NCI-H345 treated with DMSO at 0.1 percent for 48 hours (cell line): Measurements from ENCODE around the gene WDR91.
"Not testable (repeated sequence)": the region's sequence is repeated elsewhere in the genome, so short reads cannot be mapped to it uniquely, and the experiment has no call there.

Source experiments
- DNase-seq: peaks from one replicate; lab custom pipeline; 2025; ENCODE audit not compliant: unreplicated experiment; lab: John Stamatoyannopoulos, UW

Gene WDR91

DNA sequence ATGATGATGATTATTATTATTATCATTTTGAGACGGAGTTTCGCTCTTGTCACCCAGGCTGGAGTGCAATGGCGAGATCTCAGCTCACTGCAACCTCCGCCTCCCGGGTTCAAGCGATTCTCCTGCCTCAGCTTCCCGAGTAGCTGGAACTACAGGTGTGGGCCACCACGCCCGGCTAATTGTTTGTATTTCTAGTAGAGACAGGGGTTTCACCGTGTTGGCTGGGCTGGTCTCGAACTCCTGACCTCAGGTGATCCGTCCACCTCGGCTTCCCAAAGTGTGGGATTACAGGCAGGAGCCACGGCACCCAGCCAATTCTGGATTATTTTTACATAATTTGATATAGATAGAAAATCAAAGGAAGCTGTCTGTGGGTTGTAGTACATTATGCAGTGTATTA, 22.8 kb upstream of the WDR91 start:
- not testable (repeated sequence) for DNase-seq

DNA sequence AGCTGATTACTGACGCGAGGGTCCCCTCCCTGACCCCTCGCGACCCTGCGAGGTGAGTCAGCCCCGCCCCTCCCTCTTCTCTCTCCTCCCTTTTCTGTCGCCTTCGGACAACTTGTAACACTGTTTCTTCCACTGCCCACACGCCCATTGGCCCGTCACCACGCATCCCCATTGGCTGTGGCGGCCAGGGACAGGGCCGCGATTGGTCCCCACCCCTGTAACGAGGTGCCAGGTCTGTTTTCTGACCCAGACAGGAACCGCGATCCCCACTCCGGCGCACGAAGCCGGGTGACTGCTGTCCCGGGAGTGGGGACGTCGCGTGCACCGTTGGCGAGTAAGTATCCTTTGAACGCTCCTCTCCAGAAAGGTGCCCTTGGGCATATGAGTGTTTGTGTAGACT, 22.2 kb upstream of the WDR91 start, which contains the start of gene STRA8:
STRA8 (plus strand) TSS at position 269 of the 400 bp plus-strand sequence. CDS start 6,687 bp downstream, outside the sequence.
- no peak for DNase-seq

DNA sequence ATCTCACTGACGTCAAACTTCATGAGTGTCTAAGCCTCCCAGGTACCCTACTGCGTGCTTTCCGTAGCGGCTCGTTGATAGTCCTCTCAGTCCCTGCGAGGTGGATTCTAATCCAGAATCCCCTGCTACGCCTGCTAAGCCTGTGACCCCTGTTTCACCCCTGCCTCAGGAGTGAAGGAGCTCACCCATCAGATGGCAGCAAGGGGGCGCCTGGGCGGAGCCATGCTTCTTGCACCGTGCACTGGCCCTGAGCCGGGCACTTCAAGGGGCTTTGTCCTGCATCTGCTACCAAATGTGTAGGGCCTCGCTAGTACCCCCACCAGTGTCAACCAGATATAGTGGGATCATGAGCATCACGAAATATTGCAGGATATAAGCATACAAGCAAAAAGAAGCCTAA, 21.4 kb upstream of the WDR91 start:
- no peak for DNase-seq

DNA sequence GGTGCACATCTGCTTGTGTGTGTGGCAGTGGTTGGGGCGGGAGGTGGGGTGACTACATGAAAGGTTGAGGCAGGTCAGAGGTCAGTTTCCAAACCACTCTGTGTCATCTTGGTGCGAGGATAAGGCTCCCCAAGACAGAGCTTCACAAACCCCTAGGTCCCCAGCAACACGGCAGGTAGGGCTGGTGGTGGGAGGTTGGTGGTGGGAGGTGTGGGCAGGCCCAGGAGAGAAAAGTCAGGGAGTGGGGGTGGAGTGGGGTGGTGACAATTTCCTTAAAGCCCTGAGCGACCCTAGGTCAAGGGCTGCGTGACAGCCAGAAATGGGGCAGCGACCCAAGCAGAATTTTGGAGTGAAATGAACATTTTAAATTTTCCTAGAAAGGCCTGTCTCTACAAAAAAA, 20.8 kb upstream of the WDR91 start:
- no peak for DNase-seq

DNA sequence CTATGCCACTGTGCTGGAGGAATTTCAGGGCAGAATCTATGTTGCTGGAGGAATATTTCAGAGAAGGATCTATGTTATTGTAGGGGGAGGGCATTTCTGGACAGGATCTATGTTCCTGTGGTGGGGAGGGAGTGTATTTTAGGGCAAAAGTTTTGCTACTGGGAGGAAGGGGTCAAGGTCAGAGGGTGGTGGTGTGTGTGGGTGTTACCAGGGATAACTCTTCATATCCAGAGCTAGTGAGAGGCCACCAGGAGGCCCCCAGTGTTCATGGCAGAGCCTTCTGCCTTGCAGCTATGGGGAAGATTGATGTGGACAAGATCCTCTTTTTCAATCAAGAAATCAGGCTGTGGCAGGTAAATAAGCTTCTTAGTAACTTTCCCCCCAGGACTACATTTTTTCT, 20.4 kb upstream of the WDR91 start:
- DNase-seq = no peak

DNA sequence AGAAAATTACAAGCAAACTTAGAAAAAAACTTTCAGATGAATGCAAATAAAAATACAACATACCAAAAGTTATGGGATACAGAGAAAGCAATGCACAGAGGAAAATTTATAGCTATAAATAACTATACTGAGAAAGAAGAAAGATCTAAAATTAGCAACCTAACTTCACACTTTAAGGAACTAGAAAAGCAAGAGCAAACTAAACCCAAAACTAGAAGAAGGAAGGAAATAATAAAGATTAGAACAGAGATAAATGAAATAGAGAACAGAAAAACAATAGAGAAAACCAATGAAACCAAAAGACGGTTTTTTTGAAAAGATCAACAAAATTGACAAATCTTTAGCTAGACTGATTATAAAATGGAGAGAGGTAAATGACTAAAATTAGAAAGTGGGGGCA, 12.7 kb upstream of the WDR91 start:
- DNase-seq = no peak

DNA sequence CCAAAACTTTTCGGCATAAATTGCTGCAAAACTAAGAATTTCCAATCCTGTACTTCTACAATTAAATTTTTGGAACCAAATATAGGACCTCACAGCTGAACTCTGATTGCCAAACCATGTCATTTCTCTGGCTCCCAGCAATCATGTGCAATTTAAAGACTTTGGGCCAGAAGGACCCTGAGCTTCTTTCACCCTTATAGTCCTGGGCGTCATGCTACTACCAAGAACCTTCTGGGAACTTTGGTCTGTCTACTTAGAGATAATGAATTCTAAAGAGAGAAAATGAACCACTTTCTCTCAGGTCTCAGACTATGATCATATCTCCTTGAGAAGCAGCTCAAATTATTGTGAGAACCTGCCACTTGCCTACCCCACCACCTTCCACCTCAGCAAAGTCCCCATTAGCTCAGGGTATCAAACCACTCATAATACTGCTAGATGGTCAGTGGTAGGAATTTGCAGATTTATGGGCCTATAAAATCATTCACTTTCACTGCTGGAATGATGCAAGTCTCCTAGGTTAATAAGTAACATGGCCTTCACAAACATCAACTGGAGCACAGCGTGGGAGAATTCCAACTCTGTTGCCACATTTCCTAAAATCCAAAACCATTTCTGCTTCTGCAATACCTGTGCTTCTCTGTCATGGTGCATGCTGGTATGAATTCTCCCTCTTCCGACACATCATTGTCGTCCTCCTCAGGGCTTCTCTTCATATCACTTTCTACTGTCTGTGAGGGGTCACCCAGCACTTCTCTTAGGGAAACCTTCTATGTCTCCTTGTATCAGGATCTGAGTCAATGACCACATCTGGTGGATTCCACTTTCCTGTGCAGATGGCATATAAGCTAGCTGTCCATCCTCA, 6.6 kb upstream of the WDR91 start:
- no peak for DNase-seq

DNA sequence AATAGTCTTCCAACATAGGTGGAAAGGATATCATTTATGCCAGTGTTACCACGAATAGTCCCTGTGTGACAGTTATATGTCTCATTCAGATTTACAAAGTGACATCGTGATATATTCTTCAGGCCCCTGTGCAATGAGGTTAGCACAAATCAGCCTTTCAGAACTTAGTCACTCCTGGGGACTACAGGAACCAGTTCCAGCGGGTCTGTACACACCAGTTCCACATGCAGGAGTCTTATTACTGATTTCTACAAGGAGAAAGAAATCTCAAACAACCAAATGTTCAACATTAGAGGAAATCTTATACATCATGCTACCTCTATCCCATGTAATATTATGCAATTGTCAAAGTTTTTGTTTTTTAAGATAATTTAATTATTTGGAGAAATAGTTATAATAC, 4.4 kb upstream of the WDR91 start:
- DNase-seq = no peak

DNA sequence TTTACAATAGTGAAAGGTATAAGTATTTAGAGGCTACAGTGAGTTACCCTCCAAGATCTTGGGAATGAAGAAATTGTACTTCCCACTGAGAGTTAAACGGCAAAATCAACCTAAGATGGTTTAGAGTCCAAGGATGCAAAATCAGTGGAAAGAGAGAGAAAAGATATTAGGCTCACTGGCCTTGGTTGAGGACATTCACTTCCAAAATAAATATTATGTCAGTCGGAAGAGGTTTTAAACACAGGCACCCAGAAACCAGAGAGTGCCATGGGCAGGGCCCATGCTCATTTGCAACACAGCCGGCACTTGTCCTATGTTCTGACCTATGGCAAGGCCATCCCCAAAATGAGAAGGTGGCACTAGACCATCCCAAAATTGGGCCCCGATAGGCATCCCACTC, 3.9 kb upstream of the WDR91 start:
- no peak for DNase-seq

DNA sequence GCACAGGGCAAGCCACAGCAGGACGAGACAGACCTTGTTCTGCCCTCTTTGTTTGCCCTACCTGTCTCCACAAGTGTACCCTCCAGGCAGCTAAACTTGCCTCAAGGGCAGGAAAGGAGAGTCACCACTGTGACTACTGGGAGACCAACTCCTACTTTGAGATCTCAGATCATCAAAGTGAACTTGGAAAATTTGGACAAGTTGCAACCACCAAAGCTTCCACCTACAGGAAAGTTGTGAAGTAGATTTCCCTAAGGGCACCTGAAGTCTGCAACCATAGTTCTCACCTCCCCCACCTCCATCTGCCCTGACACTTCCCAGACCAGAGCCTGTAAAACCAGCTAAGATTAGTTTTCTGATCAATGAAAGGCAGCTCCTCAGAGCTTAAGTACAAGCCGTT, 2.5 kb upstream of the WDR91 start:
- DNase-seq = no peak

DNA sequence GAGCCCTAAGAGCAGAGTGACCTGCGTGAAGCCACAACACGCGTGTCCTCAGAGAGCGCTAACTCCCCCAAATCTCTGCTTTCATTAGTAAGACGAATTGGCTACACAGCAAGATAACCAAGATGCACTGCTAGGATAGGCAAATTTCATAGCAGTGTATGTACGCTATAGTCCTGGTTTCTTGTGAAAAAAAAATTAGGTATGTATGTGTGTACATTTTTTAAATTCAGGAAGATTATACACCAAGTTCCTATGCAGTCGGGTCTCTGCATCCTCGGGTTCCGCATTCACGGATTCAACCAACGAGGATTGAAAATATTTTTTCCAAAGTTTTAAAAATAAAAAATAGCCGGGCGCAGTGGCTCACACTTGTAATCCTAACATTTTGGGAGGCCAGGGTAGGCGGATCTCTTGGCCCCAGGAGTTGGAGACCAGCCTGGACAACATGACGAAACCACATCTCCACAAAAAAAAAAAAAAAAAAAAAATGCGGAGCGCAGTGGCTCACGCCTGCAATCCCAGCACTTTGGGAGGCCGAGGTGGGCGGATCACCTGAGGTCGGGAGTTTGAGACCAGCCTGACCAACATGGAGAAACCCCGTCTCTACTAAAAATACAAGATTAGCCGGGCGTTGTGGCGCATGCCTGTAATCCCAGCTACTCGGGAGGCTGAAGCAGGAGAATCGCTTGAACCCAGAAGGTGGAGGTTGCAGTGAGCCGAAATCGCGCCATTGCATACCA, 790 bp upstream of the WDR91 start:
- not testable (repeated sequence) for DNase-seq

DNA sequence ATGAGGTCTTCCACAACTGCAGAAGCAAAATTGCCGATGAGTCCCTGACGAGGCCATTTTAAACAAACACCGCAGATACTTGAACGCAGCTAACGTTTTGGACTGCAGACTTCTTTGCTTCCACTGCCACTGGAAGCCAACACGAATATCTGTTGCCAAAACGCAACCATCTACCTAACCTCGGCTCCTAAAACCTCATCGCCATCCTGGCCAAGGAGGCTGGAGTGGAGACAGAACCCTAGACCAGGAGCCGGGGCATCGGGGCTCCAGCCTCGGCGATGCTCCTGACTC, 493 bp downstream of the WDR91 start:
- no peak for DNase-seq

DNA sequence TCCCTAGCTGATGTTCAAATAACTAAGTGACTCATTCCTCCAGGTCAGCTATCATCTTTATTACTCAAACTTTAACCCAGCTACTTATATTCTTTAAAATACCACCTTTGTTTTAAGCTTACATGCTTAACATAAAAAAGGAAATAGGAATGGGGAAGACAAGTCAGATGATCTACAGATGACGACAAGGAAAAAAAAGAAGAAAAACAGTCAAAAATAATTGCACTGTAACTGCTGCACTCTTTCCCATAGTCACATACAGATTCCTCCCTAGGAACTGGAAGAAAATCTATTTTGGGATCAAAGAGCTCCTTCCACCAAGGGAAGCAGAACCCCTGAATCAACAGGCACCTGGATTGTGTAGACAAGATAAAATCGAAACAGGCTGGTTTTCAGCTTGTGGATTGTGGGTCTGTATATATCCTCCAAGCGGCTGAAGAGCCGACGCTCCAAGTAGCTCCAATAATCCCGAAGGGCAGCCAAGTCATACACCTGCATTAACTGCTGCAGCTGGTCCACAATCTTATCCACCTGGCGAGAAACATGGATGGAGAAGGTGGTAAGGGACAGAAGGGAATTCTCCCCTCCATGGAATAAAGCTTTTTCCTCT, 2.0 kb downstream of the WDR91 start:
- DNase-seq = no peak

DNA sequence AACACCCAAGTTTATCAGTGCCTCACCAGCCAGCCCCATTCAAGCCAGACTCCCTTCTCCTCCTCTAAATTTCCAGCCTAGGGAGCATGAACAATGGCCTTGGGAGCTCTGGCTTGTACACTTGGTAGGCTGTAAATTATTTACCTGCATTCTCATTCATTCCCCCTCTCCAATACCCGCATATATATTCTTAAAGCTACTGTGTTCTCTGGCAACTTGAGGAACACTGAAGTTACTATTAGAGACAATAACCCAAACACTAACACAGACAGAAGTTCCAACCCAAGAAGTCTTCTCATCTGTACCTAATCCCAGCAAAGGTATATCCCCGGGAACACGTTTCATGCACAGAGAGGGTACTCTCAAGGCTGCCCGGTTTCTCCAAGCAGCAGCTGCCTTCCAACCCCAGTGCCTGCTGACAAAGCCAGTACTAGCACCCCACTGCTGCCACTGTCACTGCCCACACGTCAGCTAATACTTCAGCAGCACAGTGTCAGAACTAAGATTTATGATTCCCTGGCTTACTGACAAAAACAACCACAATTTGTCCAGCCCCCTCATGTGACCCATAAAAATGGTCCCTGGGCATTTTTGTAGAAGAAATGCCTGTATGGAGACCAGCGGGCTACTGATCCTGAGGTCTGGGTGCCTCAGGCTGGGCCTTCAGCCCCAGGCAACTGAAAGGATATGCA, 3.1 kb downstream of the WDR91 start:
- DNase-seq = no peak

DNA sequence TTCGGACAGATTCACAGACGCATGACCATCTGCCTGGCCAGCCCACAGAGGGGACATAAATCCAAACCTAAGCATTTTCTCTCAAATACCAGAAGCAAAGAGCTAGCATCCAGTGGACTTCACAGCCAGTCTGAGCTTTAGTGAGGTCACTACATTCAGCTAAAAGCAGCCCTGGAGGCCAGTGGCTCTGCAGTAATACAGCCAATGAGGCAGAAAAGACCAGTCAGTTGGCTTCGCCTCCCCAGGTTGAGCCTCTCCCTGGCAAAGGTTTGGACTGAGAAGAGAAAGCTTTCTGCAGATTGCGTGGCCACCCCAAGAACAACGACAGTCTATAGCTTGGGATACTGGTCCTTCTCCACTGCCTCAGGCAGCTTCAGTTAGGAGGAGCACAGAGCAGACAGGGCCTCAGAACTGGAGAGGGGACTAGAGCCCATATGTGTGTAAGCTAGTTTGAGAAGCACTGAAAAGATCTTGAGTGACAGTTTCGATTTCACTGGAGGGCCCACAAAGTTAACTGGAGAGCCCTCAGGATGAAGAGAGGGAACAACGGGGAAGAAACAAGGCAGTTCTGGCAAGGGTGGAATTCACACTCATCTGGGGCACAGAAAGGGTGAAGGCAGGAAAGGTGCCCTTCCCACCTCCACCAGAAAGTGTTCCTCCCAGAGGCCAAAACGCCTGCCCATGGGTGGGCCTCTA, 3.8 kb downstream of the WDR91 start:
- DNase-seq = no peak

DNA sequence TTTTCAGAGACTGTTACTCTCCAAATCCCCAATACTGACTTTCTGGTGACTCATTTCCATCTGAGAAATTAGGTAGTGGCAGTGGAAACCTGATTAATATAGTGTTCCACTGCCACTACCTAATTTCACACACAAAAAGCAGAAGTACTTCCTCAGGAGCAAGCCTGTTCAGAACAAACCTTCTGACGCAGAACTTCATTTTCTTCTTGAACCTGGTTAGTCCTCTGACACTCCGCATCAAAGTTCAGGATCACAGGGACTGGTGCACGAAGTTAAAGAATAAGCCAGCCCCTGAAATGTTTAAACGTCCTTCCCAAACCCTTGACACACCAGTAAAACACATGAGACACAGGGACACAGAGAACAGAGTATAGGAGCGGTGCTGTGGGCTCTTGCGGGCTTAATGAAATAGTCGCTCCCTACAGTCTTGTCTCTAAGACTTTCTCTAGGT, 4.4 kb downstream of the WDR91 start:
- no peak for DNase-seq

DNA sequence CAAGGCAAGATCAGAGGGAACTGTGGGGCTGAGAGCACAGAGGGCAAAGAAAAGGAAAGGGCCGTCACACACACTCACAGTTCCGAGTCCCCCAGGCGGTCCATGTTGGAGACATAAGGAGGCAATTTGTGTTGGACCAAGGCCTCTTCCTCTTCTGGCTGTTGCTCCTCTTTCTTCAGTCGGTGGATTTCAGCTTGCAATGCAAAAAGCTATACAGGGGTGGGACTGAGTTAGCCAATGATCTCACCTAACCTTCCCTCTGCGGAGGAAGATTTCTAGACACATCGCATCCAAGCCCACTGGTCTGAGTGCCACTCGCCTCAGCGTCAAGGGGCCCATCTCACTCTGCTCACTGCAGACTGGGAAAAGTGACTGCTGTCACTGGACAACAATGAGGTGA, 5.5 kb downstream of the WDR91 start:
- DNase-seq = no peak

DNA sequence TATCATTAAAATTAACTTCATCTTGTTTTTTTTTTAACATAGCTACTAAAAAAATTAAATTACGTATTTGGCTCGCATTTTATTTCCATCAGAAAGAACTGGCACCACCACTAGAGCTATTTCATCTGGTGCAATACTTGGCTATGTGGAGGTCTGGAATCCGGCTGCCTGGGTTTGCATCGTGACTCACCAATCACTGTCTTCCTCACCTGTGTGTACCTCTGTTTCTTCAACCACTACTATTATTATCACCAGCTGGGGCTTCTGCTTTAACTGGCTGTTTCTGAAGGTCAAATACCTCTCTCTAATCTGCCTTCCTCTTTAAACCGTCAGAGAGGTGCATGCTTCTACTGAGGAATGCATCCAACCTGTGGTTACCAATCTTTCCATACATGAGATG, 6.5 kb downstream of the WDR91 start:
- no peak for DNase-seq

DNA sequence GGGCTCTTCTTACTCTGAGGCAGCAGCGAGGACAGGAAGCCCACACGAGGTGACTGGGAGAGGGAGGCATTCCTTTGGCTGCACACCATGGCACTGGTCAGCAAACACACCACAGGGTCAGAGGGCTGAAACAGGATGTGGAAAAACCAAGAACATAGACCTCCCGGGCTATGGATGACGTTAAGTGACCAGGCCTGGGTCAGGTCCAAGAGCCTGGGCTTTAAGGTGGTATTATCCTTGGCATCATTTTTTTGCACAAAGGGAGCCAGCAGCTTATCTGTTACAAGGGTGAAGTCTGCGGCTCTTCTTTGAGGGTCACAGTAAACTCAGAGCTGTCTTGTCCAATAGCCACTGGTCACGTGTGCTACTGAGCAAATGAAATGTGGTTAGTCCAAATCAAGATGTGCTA, 7.0 kb downstream of the WDR91 start:
- no peak for DNase-seq

DNA sequence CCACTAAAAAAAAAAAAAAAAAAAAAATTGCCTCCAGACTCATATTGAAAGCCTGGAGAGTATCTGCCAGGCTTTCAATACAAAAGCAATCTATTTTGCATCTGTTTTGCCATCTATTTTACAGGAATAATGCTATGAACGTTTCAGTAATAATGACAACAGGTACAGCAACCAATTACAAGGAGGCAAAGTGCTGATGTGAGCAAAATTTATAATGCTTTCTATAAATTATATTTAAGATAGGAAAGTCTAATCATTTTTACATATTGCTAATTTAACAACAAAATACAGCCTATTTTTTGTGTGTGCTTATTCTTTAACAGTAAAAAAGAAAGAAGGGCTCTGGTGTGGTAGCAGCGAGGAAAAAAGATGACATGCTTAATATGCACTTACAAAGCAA, 10.0 kb downstream of the WDR91 start:
- no peak for DNase-seq

DNA sequence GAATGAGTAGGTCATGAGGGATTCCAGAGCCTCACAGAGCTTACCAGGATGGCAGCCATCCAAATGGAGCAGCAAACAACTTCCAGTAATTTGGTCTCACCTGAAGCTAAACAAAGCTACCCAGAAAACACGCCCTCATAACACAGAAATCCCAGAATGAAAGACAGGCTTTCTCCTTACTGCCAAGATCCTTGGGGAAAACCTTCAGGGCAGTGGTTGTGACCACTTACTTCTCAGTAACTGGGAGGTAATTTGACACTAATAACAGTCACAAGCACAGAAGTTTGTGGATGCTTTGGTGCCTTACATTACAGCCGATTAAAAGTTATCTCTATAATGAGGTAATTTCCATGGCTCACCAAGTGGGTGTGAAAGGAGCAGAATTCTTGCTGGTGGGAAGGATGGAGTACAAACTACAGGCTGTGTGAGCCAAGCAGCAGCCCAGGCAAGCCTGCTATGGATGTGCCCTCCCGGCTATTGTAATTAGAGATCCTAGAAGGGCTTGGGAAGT, 10.4 kb downstream of the WDR91 start:
- no peak for DNase-seq
